ENCODE results near the gene PRKAG3.
A peak's percentile ranks its signal among the peaks of the same experiment; 100 is the strongest.
"Not testable (repeated sequence)": the region's sequence is repeated elsewhere in the genome, so short reads cannot be mapped to it uniquely, and the experiment has no call there.

The PRKAG3 gene

GRCh38 chr2:218853766-218854165 lies 22.2 kb upstream of the PRKAG3 start:
- no peak overlapping the region for H3K9ac ChIP-seq (ENCODE audit: low read depth, low read length)
- H3K4me3 ChIP-seq (ENCODE audit: low read depth, low read length), result peak overlapping the region; percentile 30
- H3K4me1 ChIP-seq (ENCODE audit: control insufficient read depth, insufficient read depth, low read length), result peaks cover 15% of the 10 kb centered on the region
- no peaks in the 10 kb centered on the region for H3K36me3 ChIP-seq (ENCODE audit: control insufficient read depth, insufficient read depth, low read length)
- H3K27me3 ChIP-seq (ENCODE audit: control insufficient read depth, insufficient read depth, low read length), result peaks cover 64% of the 10 kb centered on the region
- no peaks in the 10 kb centered on the region for H3K9me3 ChIP-seq (ENCODE audit: control insufficient read depth, insufficient read depth, low read length)

- no peaks in the 10 kb centered on the region for H3K36me3 ChIP-seq (ENCODE audit: control insufficient read depth, insufficient read depth, low read length)
- H3K9ac ChIP-seq (ENCODE audit: low read depth, low read length), result no peak overlapping the region
- H3K4me3 ChIP-seq (ENCODE audit: low read depth, low read length), result peak overlapping the region; percentile 30
- H3K9me3 ChIP-seq (ENCODE audit: control insufficient read depth, insufficient read depth, low read length), result no peaks in the 10 kb centered on the region
- H3K27me3 ChIP-seq (ENCODE audit: control insufficient read depth, insufficient read depth, low read length), result peaks cover 57% of the 10 kb centered on the region
- H3K4me1 ChIP-seq (ENCODE audit: control insufficient read depth, insufficient read depth, low read length), result peaks cover 15% of the 10 kb centered on the region
Measured at GRCh38 chr2:218852911-218853667, 21.5 kb upstream of the PRKAG3 start.

- Histone ChIP-seq H3K4me1 (ENCODE audit: control insufficient read depth, insufficient read depth, low read length) (peaks cover 13% of the 10 kb centered on the region), H3K36me3 (ENCODE audit: control insufficient read depth, insufficient read depth, low read length) (no peaks in the 10 kb centered on the region), H3K4me3 (ENCODE audit: low read depth, low read length) (no peak overlapping the region), H3K27me3 (ENCODE audit: control insufficient read depth, insufficient read depth, low read length) (peaks cover 39% of the 10 kb centered on the region), H3K9ac (ENCODE audit: low read depth, low read length) (no peak overlapping the region), H3K9me3 (ENCODE audit: control insufficient read depth, insufficient read depth, low read length) (no peaks in the 10 kb centered on the region)
Measured at GRCh38 chr2:218851286-218851685, 19.7 kb upstream of the PRKAG3 start.

- Histone ChIP-seq H3K4me1 (ENCODE audit: control insufficient read depth, insufficient read depth, low read length) (peaks cover 11% of the 10 kb centered on the region), H3K9me3 (ENCODE audit: control insufficient read depth, insufficient read depth, low read length) (no peaks in the 10 kb centered on the region), H3K27me3 (ENCODE audit: control insufficient read depth, insufficient read depth, low read length) (peaks cover 35% of the 10 kb centered on the region), H3K4me3 (ENCODE audit: low read depth, low read length) (no peak overlapping the region), H3K36me3 (ENCODE audit: control insufficient read depth, insufficient read depth, low read length) (no peaks in the 10 kb centered on the region), H3K9ac (ENCODE audit: low read depth, low read length) (no peak overlapping the region)
Measured at GRCh38 chr2:218850796-218851195, 19.2 kb upstream of the PRKAG3 start.

- no peaks in the 10 kb centered on the region for H3K9me3 ChIP-seq (ENCODE audit: control insufficient read depth, insufficient read depth, low read length)
- H3K9ac ChIP-seq (ENCODE audit: low read depth, low read length), result no peak overlapping the region
- peaks cover 24% of the 10 kb centered on the region for H3K27me3 ChIP-seq (ENCODE audit: control insufficient read depth, insufficient read depth, low read length)
- no peak overlapping the region for H3K4me3 ChIP-seq (ENCODE audit: low read depth, low read length)
- H3K4me1 ChIP-seq (ENCODE audit: control insufficient read depth, insufficient read depth, low read length), result peaks cover 2% of the 10 kb centered on the region
- H3K36me3 ChIP-seq (ENCODE audit: control insufficient read depth, insufficient read depth, low read length), result no peaks in the 10 kb centered on the region
Measured at GRCh38 chr2:218849721-218850120, 18.1 kb upstream of the PRKAG3 start.

- H3K36me3 ChIP-seq (ENCODE audit: control insufficient read depth, insufficient read depth, low read length); H3K9me3 ChIP-seq (ENCODE audit: control insufficient read depth, insufficient read depth, low read length); H3K27me3 ChIP-seq (ENCODE audit: control insufficient read depth, insufficient read depth, low read length); H3K4me1 ChIP-seq (ENCODE audit: control insufficient read depth, insufficient read depth, low read length); H3K9ac ChIP-seq (ENCODE audit: low read depth, low read length); H3K4me3 ChIP-seq (ENCODE audit: low read depth, low read length): not testable (repeated sequence)
Measured at GRCh38 chr2:218846963-218847362, 15.4 kb upstream of the PRKAG3 start.

- H3K9me3 ChIP-seq (ENCODE audit: control insufficient read depth, insufficient read depth, low read length); H3K4me1 ChIP-seq (ENCODE audit: control insufficient read depth, insufficient read depth, low read length); H3K9ac ChIP-seq (ENCODE audit: low read depth, low read length); H3K4me3 ChIP-seq (ENCODE audit: low read depth, low read length); H3K27me3 ChIP-seq (ENCODE audit: control insufficient read depth, insufficient read depth, low read length); H3K36me3 ChIP-seq (ENCODE audit: control insufficient read depth, insufficient read depth, low read length): not testable (repeated sequence)
Measured at GRCh38 chr2:218844334-218844733, 12.7 kb upstream of the PRKAG3 start.

GRCh38 chr2:218839888-218840287 lies 8.3 kb upstream of the PRKAG3 start:
- Histone ChIP-seq H3K4me1 (ENCODE audit: control insufficient read depth, insufficient read depth, low read length) (no peaks in the 10 kb centered on the region), H3K4me3 (ENCODE audit: low read depth, low read length) (no peak overlapping the region), H3K9ac (ENCODE audit: low read depth, low read length) (no peak overlapping the region), H3K27me3 (ENCODE audit: control insufficient read depth, insufficient read depth, low read length) (no peaks in the 10 kb centered on the region), H3K36me3 (ENCODE audit: control insufficient read depth, insufficient read depth, low read length) (no peaks in the 10 kb centered on the region), H3K9me3 (ENCODE audit: control insufficient read depth, insufficient read depth, low read length) (no peaks in the 10 kb centered on the region)

- H3K4me3 ChIP-seq (ENCODE audit: low read depth, low read length), result no peak overlapping the region
- no peaks in the 10 kb centered on the region for H3K27me3 ChIP-seq (ENCODE audit: control insufficient read depth, insufficient read depth, low read length)
- no peaks in the 10 kb centered on the region for H3K9me3 ChIP-seq (ENCODE audit: control insufficient read depth, insufficient read depth, low read length)
- no peaks in the 10 kb centered on the region for H3K36me3 ChIP-seq (ENCODE audit: control insufficient read depth, insufficient read depth, low read length)
- no peak overlapping the region for H3K9ac ChIP-seq (ENCODE audit: low read depth, low read length)
- H3K4me1 ChIP-seq (ENCODE audit: control insufficient read depth, insufficient read depth, low read length), result no peaks in the 10 kb centered on the region
Measured at GRCh38 chr2:218839430-218839829, 7.8 kb upstream of the PRKAG3 start.

- peaks cover 3% of the 10 kb centered on the region for H3K27me3 ChIP-seq (ENCODE audit: control insufficient read depth, insufficient read depth, low read length)
- no peak overlapping the region for H3K4me3 ChIP-seq (ENCODE audit: low read depth, low read length)
- no peak overlapping the region for H3K9ac ChIP-seq (ENCODE audit: low read depth, low read length)
- H3K36me3 ChIP-seq (ENCODE audit: control insufficient read depth, insufficient read depth, low read length), result no peaks in the 10 kb centered on the region
- H3K9me3 ChIP-seq (ENCODE audit: control insufficient read depth, insufficient read depth, low read length), result no peaks in the 10 kb centered on the region
- no peaks in the 10 kb centered on the region for H3K4me1 ChIP-seq (ENCODE audit: control insufficient read depth, insufficient read depth, low read length)
Measured at GRCh38 chr2:218837495-218837894, 5.9 kb upstream of the PRKAG3 start.

- Histone ChIP-seq H3K9me3 (ENCODE audit: control insufficient read depth, insufficient read depth, low read length) (no peaks in the 10 kb centered on the region), H3K4me3 (ENCODE audit: low read depth, low read length) (no peak overlapping the region), H3K27me3 (ENCODE audit: control insufficient read depth, insufficient read depth, low read length) (peaks cover 3% of the 10 kb centered on the region), H3K9ac (ENCODE audit: low read depth, low read length) (no peak overlapping the region), H3K4me1 (ENCODE audit: control insufficient read depth, insufficient read depth, low read length) (no peaks in the 10 kb centered on the region), H3K36me3 (ENCODE audit: control insufficient read depth, insufficient read depth, low read length) (no peaks in the 10 kb centered on the region)
Measured at GRCh38 chr2:218834685-218835084, 3.1 kb upstream of the PRKAG3 start.

- Histone ChIP-seq H3K9ac (ENCODE audit: low read depth, low read length) (no peak overlapping the region), H3K4me3 (ENCODE audit: low read depth, low read length) (no peak overlapping the region), H3K27me3 (ENCODE audit: control insufficient read depth, insufficient read depth, low read length) (peaks cover 3% of the 10 kb centered on the region), H3K4me1 (ENCODE audit: control insufficient read depth, insufficient read depth, low read length) (no peaks in the 10 kb centered on the region), H3K36me3 (ENCODE audit: control insufficient read depth, insufficient read depth, low read length) (no peaks in the 10 kb centered on the region), H3K9me3 (ENCODE audit: control insufficient read depth, insufficient read depth, low read length) (no peaks in the 10 kb centered on the region)
Measured at GRCh38 chr2:218833023-218833609, 1.5 kb upstream of the PRKAG3 start.
